Activated naive CD4-positive, alpha-beta T cell treated with anti-CD3 and anti-CD28 coated beads, Interleukin-2, amount 10 ng/mL, durations not matched to agents 7 days and 5 days (primary cell): ENCODE measurements around the gene PITPNC1.
A peak's percentile ranks its signal among the peaks of the same experiment; 100 is the strongest.

Source experiments
- CTCF ChIA-PET: fragments of 350-600 bp; sonication (Branson Sonifier 250); formaldehyde crosslinking; loops from one replicate; lab custom pipeline; 2021; ENCODE audit warnings: antibody characterized with exemption; lab: Charles Lee
- DNase-seq: peaks from one replicate; pipeline ENCODE4 v3.0.0-alpha.2; 2020
- H3K27ac Mint-ChIP-seq: one replicate; pipeline ENCODE4 v1.8.0; 2021; ENCODE audit warnings: mild to moderate bottlenecking, moderate library complexity, mixed read lengths
- H3K27me3 Mint-ChIP-seq: one replicate; pipeline ENCODE4 v1.8.0; 2021; ENCODE audit warnings: mild to moderate bottlenecking, mixed read lengths
- H3K36me3 Mint-ChIP-seq: one replicate; pipeline ENCODE4 v1.8.0; 2021; ENCODE audit warnings: mixed read lengths
- H3K4me1 Mint-ChIP-seq: one replicate; pipeline ENCODE4 v1.8.0; 2021; ENCODE audit warnings: mixed read lengths
- H3K4me3 Mint-ChIP-seq: one replicate; pipeline ENCODE4 v1.8.0; 2021; ENCODE audit warnings: mild to moderate bottlenecking, moderate library complexity, mixed read lengths
- H3K9me3 Mint-ChIP-seq: one replicate; pipeline ENCODE4 v1.8.0; 2021; ENCODE audit warnings: mixed read lengths

PITPNC1 gene

GRCh38 chr17:67594115-67594880 lies 217.2 kb downstream of the PITPNC1 start:
- Mint-ChIP-seq H3K27ac (no peak overlapping the region), H3K36me3 (peaks cover 15% of the 10 kb centered on the region), H3K4me3 (no peak overlapping the region), H3K27me3 (no peaks in the 10 kb centered on the region), H3K4me1 (no peaks in the 10 kb centered on the region), H3K9me3 (no peaks in the 10 kb centered on the region)
- CTCF ChIA-PET, result interaction anchor here (0.8 to 2.1 kb wide), 2 partner anchors 10 to 220 kb away, joined by 3 to 5 read pairs; no protein-coding TSS in a partner anchor
- no peak for DNase-seq

GRCh38 chr17:67600408-67600807 lies 223.3 kb downstream of the PITPNC1 start:
- no peak overlapping the region for H3K4me3 Mint-ChIP-seq
- no peak for DNase-seq
- no peak overlapping the region for H3K27ac Mint-ChIP-seq
- H3K9me3 Mint-ChIP-seq, result no peaks in the 10 kb centered on the region
- peaks cover 2% of the 10 kb centered on the region for H3K36me3 Mint-ChIP-seq
- H3K4me1 Mint-ChIP-seq, result no peaks in the 10 kb centered on the region
- CTCF ChIA-PET, result interaction anchor here (5.6 kb wide), 1 partner anchor 225 kb away, joined by 49 read pairs; the partner anchor contains the start of gene PITPNC1
- H3K27me3 Mint-ChIP-seq, result no peaks in the 10 kb centered on the region

DNA sequence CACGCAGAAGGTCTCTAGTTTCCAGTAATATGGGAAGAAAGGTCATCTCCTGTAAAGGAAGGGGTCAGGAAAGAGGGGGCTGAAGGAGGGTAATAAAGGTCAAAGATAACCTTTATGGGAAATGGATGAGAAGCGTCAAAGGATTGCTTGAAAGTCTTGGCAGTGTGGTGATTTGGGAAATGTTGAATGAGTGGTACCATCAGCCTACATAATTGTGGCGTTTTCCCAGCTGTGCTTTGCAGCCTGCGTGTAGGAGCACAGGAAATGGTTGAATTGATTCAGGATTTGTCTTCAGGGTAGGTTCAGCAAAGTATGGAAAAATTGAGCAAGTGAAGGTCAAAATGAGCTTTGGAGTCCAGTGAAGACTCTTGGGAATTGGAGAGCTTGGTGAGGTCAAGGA lies 224.8 kb downstream of the PITPNC1 start:
- Mint-ChIP-seq H3K4me3 (no peak overlapping the region), H3K27ac (no peak overlapping the region), H3K36me3 (no peaks in the 10 kb centered on the region), H3K4me1 (no peaks in the 10 kb centered on the region), H3K9me3 (no peaks in the 10 kb centered on the region), H3K27me3 (no peaks in the 10 kb centered on the region)
- CTCF ChIA-PET, result interaction anchor here (0.7 to 5.6 kb wide), 6 partner anchors 17 to 240 kb away, joined by 3 to 49 read pairs (median 8); partner anchors contain the start of gene PITPNC1
- DNase-seq, result no peak

- Mint-ChIP-seq H3K4me1 (no peaks in the 10 kb centered on the region), H3K4me3 (no peak overlapping the region), H3K9me3 (no peaks in the 10 kb centered on the region), H3K36me3 (no peaks in the 10 kb centered on the region), H3K27ac (no peak overlapping the region), H3K27me3 (no peaks in the 10 kb centered on the region)
- DNase-seq, result no peak
- CTCF ChIA-PET, result interaction anchor here (0.7 to 5.6 kb wide), 8 partner anchors 18 to 241 kb away, joined by 3 to 49 read pairs (median 6); partner anchors contain the start of gene PITPNC1
Measured at GRCh38 chr17:67602444-67602843, 225.4 kb downstream of the PITPNC1 start.

DNA sequence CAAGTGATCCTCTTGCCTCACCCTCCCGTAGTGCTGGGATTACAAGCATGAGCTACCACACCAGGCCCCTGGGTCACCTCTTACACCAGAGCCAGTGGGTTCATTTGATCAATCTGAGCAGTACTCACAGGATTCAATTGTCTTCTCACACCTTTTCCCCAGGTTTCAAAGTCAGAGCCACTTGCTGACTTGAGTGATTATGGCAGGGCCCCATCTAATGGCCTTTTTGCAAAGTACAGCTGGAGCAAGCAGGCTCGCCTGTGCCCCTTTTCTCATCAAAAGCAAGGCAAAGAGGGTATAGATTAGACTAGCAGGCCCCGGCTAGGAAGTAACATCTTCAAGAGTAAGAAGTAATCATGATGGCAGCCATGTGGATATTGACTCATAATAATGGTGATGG lies 225.9 kb downstream of the PITPNC1 start:
- Mint-ChIP-seq H3K27me3 (no peaks in the 10 kb centered on the region), H3K4me1 (no peaks in the 10 kb centered on the region), H3K4me3 (no peak overlapping the region), H3K27ac (peak overlapping the region; percentile 25), H3K9me3 (no peaks in the 10 kb centered on the region), H3K36me3 (no peaks in the 10 kb centered on the region)
- CTCF ChIA-PET, result interaction anchor here (0.8 to 5.6 kb wide), 10 partner anchors 18 to 231 kb away, joined by 3 to 49 read pairs (median 6); partner anchors contain the start of gene PITPNC1
- DNase-seq, result peak; percentile 67

DNA sequence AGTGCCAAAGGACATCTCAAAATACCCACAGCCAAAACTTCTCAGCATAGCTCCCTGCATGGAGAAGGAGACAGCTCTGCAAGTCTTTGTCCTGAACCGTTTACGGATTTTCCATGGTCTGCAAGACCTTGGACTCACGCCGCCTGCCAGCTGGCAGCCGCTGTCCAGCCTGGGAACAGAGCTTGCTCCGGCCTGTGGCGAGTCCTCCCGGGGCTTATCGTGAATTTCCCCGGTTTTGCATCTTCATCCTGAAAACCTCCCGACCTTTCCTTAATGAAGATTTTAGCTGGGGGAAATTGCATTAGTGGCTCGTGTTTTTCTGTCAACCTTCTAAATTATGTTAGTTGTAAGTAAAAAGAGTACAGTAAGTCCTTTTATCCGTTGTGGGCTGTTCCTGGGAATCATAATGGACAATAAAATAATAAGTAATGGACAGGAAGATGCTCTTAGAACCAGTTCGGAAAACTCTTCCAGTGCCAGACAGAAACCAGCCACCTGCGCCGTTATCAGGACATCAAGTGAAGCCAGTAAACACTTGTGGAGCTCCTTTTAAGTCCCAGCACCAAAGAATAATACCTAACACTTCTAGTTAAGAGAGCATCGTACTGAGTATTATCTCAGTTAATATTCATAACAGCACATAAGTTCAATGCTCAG lies 228.3 kb downstream of the PITPNC1 start:
- H3K27me3 Mint-ChIP-seq, result no peaks in the 10 kb centered on the region
- no peaks in the 10 kb centered on the region for H3K9me3 Mint-ChIP-seq
- no peak overlapping the region for H3K4me3 Mint-ChIP-seq
- H3K4me1 Mint-ChIP-seq, result no peaks in the 10 kb centered on the region
- H3K27ac Mint-ChIP-seq, result no peak overlapping the region
- no peak for DNase-seq
- CTCF ChIA-PET, result interaction anchor here (1.2 to 5.6 kb wide), 2 partner anchors 226 to 230 kb away, joined by 3 to 49 read pairs; partner anchors contain the start of gene PITPNC1
- no peaks in the 10 kb centered on the region for H3K36me3 Mint-ChIP-seq

GRCh38 chr17:67606471-67606870 lies 229.4 kb downstream of the PITPNC1 start:
- Mint-ChIP-seq H3K27me3 (no peaks in the 10 kb centered on the region), H3K4me3 (no peak overlapping the region), H3K36me3 (no peaks in the 10 kb centered on the region), H3K4me1 (no peaks in the 10 kb centered on the region), H3K27ac (no peak overlapping the region), H3K9me3 (no peaks in the 10 kb centered on the region)
- no peak for DNase-seq
- CTCF ChIA-PET, result interaction anchor here (0.6 to 1.0 kb wide), 2 partner anchors 101 to 232 kb away, joined by 3 to 4 read pairs; no protein-coding TSS in a partner anchor

DNA sequence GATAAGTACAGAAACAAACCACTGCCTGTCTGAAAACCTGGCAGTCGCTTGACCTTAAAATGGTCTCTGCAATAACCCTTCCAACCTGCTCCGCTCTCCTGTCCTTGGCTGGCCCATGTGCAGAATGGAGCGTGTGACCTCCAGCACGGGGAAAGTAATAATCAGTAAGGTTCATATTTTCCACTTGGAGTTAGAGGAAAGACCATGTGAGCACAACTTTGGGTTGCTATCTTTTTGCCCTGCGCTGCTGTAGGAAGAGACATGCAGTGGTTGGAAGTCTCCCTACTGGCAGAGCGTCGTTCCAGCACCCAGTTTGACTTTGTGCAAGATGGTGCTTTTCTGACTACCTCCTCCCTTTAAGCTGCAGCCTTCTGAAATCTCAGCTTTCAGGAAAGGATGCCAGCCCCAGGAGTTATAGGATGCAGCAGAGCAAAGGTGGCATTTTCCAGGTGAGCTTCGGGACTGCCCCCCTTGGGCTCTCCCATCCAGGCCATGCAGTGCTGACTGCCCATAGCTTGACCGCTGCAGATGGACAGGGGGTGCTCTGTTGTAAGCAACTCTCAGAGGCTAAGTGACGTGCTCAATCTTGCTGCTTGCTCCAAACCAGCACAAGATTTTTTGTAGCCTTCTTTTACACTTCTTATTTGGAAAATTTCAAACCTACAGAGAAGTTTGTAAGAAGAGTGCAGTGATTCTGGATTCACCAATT lies 230.0 kb downstream of the PITPNC1 start:
- H3K27ac Mint-ChIP-seq, result no peak overlapping the region
- CTCF ChIA-PET, result interaction anchor here (1.0 kb wide), 1 partner anchor 232 kb away, joined by 3 read pairs; no protein-coding TSS in a partner anchor
- peaks cover 5% of the 10 kb centered on the region for H3K4me1 Mint-ChIP-seq
- no peak for DNase-seq
- no peaks in the 10 kb centered on the region for H3K27me3 Mint-ChIP-seq
- H3K4me3 Mint-ChIP-seq, result no peak overlapping the region
- H3K9me3 Mint-ChIP-seq, result no peaks in the 10 kb centered on the region
- H3K36me3 Mint-ChIP-seq, result no peaks in the 10 kb centered on the region

DNA sequence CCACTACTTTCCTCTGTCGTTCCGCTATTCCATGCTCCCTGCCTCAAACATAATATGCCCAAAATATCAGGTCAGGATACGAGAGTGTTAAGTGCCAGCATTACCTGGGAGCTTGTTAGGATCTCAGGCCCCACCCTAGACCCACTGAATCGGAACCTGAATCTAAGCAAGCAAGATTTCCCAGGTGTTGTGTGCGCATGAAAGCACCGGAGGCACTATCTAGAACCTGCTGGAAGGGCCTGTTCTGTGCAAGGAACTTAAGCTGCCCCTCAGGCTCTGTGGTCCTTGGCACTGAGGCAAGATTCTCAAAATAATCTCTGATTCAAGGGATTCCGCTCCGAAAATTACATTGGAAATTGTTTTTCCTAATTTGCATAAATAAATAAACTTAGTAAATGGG lies 233.0 kb downstream of the PITPNC1 start:
- CTCF ChIA-PET, result no interaction called here
- no peaks in the 10 kb centered on the region for H3K27me3 Mint-ChIP-seq
- no peak overlapping the region for H3K4me3 Mint-ChIP-seq
- H3K27ac Mint-ChIP-seq, result no peak overlapping the region
- no peak for DNase-seq
- peaks cover 7% of the 10 kb centered on the region for H3K4me1 Mint-ChIP-seq
- H3K9me3 Mint-ChIP-seq, result no peaks in the 10 kb centered on the region
- no peaks in the 10 kb centered on the region for H3K36me3 Mint-ChIP-seq

GRCh38 chr17:67613961-67614360 lies 236.9 kb downstream of the PITPNC1 start:
- Mint-ChIP-seq H3K27me3 (no peaks in the 10 kb centered on the region), H3K9me3 (no peaks in the 10 kb centered on the region), H3K4me1 (peaks cover 7% of the 10 kb centered on the region), H3K27ac (no peak overlapping the region), H3K36me3 (no peaks in the 10 kb centered on the region), H3K4me3 (no peak overlapping the region)
- CTCF ChIA-PET, result no interaction called here
- no peak for DNase-seq

- Mint-ChIP-seq H3K27ac (no peak overlapping the region), H3K4me1 (peaks cover 7% of the 10 kb centered on the region), H3K4me3 (no peak overlapping the region), H3K9me3 (no peaks in the 10 kb centered on the region), H3K27me3 (no peaks in the 10 kb centered on the region), H3K36me3 (no peaks in the 10 kb centered on the region)
- no peak for DNase-seq
- CTCF ChIA-PET, result no interaction called here
Measured at GRCh38 chr17:67615011-67615561, 238.0 kb downstream of the PITPNC1 start.

GRCh38 chr17:67615736-67616135 lies 238.7 kb downstream of the PITPNC1 start:
- H3K36me3 Mint-ChIP-seq, result no peaks in the 10 kb centered on the region
- H3K27ac Mint-ChIP-seq, result no peak overlapping the region
- H3K4me3 Mint-ChIP-seq, result no peak overlapping the region
- no peak for DNase-seq
- H3K9me3 Mint-ChIP-seq, result no peaks in the 10 kb centered on the region
- CTCF ChIA-PET, result no interaction called here
- H3K27me3 Mint-ChIP-seq, result no peaks in the 10 kb centered on the region
- peaks cover 7% of the 10 kb centered on the region for H3K4me1 Mint-ChIP-seq

GRCh38 chr17:67617304-67617899 lies 240.3 kb downstream of the PITPNC1 start:
- Mint-ChIP-seq H3K4me1 (no peaks in the 10 kb centered on the region), H3K36me3 (no peaks in the 10 kb centered on the region), H3K9me3 (no peaks in the 10 kb centered on the region), H3K27ac (no peak overlapping the region), H3K27me3 (no peaks in the 10 kb centered on the region), H3K4me3 (no peak overlapping the region)
- DNase-seq, result no peak
- CTCF ChIA-PET, result no interaction called here
